Measurements from ENCODE around the gene NOP53. TPM values are rescaled to one million over a fixed set of nuclear protein-coding genes. Genes with fewer than 3 reads are reported as not detected.

Gene NOP53
- total and polyA plus RNA-seq, 2 of the 8 experiments (the other 6 are each of a cell fraction or from before 2014, with no cell fraction given) = 107 to 245 TPM

- TF ChIP-seq MAX (IDR thresholded peaks at IDR 0.05) (peak; percentile 11; the same call in 1 of the 2 replicates), CREB1 (IDR thresholded peaks at IDR 0.05) (no peak), TAF7 (optimal IDR thresholded peaks at IDR 0.05; ENCODE audit: borderline replicate concordance, low read depth, low read length) (no peak), CEBPB (IDR thresholded peaks at IDR 0.05; ENCODE audit: low read depth, low read length) (no peak), SIRT6 (IDR thresholded peaks at IDR 0.05; ENCODE audit: low read length) (no peak), CHD2 (IDR thresholded peaks at IDR 0.05; ENCODE audit: low read length) (0 out of 2 replicates have a peak, but pooled peaks have one; percentile 10), SUZ12 (IDR thresholded peaks at IDR 0.05; ENCODE audit: low read length) (no peak), KDM4A (IDR thresholded peaks at IDR 0.05; ENCODE audit: low read depth, low read length, severe bottlenecking) (no peak), KDM1A (IDR thresholded peaks at IDR 0.05; ENCODE audit: borderline replicate concordance, low read length) (peak; percentile 72; the same call in 1 of the 2 replicates), JUN (IDR thresholded peaks at IDR 0.05; ENCODE audit: low read depth, low read length) (no peak), CTCF (IDR thresholded peaks at IDR 0.05; ENCODE audit: control extremely low read depth in 1 of 3, insufficient read depth in 1 of 3, low read depth in 1 of 3, low read length in 3 of 3) (peak; percentile 95 to 100 (median 99)), BCL11A (IDR thresholded peaks at IDR 0.05; ENCODE audit: low read depth in 2 of 2, low read length in 2 of 2) (peak in 1 of 2 experiments; percentile 6), HDAC2 (IDR thresholded peaks at IDR 0.05; ENCODE audit: borderline replicate concordance in 1 of 2, low read depth in 2 of 2, low read length in 2 of 2) (peak in 1 of 2 experiments; percentile 89; a peak in 2 of 4 replicates), ASH2L (IDR thresholded peaks at IDR 0.05; ENCODE audit: low read length) (peak; percentile 23), TEAD4 (IDR thresholded peaks at IDR 0.05; ENCODE audit: low read depth, low read length) (no peak), YY1 (IDR thresholded peaks at IDR 0.05; ENCODE audit: low read depth, low read length) (no peak; the same call in 1 of the 2 replicates), SRF (IDR thresholded peaks at IDR 0.05; ENCODE audit: low read depth, low read length) (no peak), SP2 (IDR thresholded peaks at IDR 0.05; ENCODE audit: low read length) (no peak), NANOG (IDR thresholded peaks at IDR 0.05; ENCODE audit: insufficient read depth, low read depth, low read length, poor library complexity, severe bottlenecking) (peak; percentile 20), BRCA1 (IDR thresholded peaks at IDR 0.05; ENCODE audit: low read depth, low read length) (no peak; the same call in 1 of the 2 replicates), NRF1 (IDR thresholded peaks at IDR 0.05; ENCODE audit: low read depth, low read length) (no peak), RAD21 (IDR thresholded peaks at IDR 0.05 in 1 of 2, conservative IDR thresholded peaks at IDR 0.05 in 1 of 2; ENCODE audit: low read depth in 2 of 2, low read length in 2 of 2) (peak; percentile 99 to 100)
These were observed 47.3 kb upstream of the NOP53 start (continued) for GRCh38 chr19:47697863-47698609.
